PC-9 (cell line): ENCODE data around the gene P2RY12. TPM values are rescaled to one million over a fixed set of nuclear protein-coding genes. Genes with fewer than 3 reads are reported as not detected.

ENCODE experiments used
- BruUV-seq: library from RNA; stranded (reverse); fragments of 400-500 nt; replicated peaks from 2 replicates; lab custom pipeline; 2021; lab: Mats Ljungman, UMichigan
- CTCF ChIA-PET: fragments of 300-600 bp; sonication (Branson Sonifier 250); formaldehyde crosslinking; loops from one replicate; lab custom pipeline; 2022; ENCODE audit warnings: antibody characterized with exemption; lab: Charles Lee
- POLR2A ChIA-PET: fragments of 300-600 bp; sonication (Branson Sonifier 250); formaldehyde crosslinking; loops from one replicate; lab custom pipeline; 2022; ENCODE audit warnings: antibody characterized with exemption; ENCODE audit not compliant: unreplicated experiment; lab: Charles Lee
- DNase-seq, 2 experiments: peaks; one replicate each; pipeline versions ENCODE4 v3.0.0 to v3.0.0-alpha.2; 2015 to 2022; ENCODE audit warnings: mixed read lengths in 1 of 2
- H2AFZ ChIP-seq: fragments of 200-600 bp; sonication (generic); 2 replicates; pipeline ENCODE4 v1.8.1; 2017; ENCODE audit warnings: antibody characterized with exemption
- H3F3A ChIP-seq: fragments of 200-600 bp; sonication (generic); 2 replicates; pipeline ENCODE4 v1.8.1; 2017; ENCODE audit warnings: antibody characterized with exemption, mild to moderate bottlenecking, low read depth; ENCODE audit not compliant: insufficient read depth
- H3K27ac ChIP-seq: fragments of 200-600 bp; sonication (generic); 2 replicates; pipeline ENCODE4 v1.6.1; 2016; ENCODE audit warnings: mixed run types
- H3K27me3 ChIP-seq: fragments of 200-600 bp; sonication (generic); 2 replicates; pipeline ENCODE4 v1.6.1; 2016; ENCODE audit warnings: low read depth, mixed run types; ENCODE audit not compliant: insufficient read depth
- H3K36me3 ChIP-seq: fragments of 200-600 bp; sonication (generic); 2 replicates; pipeline ENCODE4 v1.6.1; 2016; ENCODE audit warnings: low read depth, mixed run types
- H3K4me1 ChIP-seq: fragments of 200-600 bp; sonication (generic); replicated peaks from 2 replicates; pipeline ENCODE4 v1.6.1; 2016; ENCODE audit warnings: mixed run types; ENCODE audit not compliant: insufficient read depth
- H3K4me2 ChIP-seq: fragments of 200-600 bp; sonication (generic); 2 replicates; pipeline ENCODE4 v1.6.1; 2017; ENCODE audit warnings: mixed run types
- H3K4me3 ChIP-seq: fragments of 200-600 bp; sonication (generic); 2 replicates; pipeline ENCODE4 v1.6.1; 2016; ENCODE audit warnings: mixed run types
- H3K79me2 ChIP-seq: fragments of 200-600 bp; sonication (generic); 2 replicates; pipeline ENCODE4 v1.6.1; 2017; ENCODE audit warnings: low read depth, mixed run types
- H3K9me2 ChIP-seq: fragments of 200-600 bp; sonication (generic); 2 replicates; pipeline ENCODE4 v1.8.1; 2017; ENCODE audit warnings: mild to moderate bottlenecking; ENCODE audit not compliant: insufficient read depth
- H3K9me3 ChIP-seq: fragments of 200-600 bp; sonication (generic); 2 replicates; pipeline ENCODE4 v1.8.1; 2016; ENCODE audit warnings: low read depth; ENCODE audit not compliant: insufficient read depth
- H4K20me1 ChIP-seq: fragments of 200-600 bp; sonication (generic); 2 replicates; pipeline ENCODE4 v1.8.1; 2017; ENCODE audit not compliant: insufficient read depth
- EZH2 ChIP-seq: fragments of 200-600 bp; sonication (generic); IDR thresholded peaks from 2 replicates; pipeline ENCODE4 v1.8.0; 2017; ENCODE audit warnings: antibody characterized with exemption, low read depth
- intact Hi-C: fragments of 100-400 bp; cut with micrococcal nuclease; formaldehyde crosslinking; loops from one replicate; pipeline ENCODE4 v1.10.0; 2022; ENCODE audit not compliant: unreplicated experiment
- total RNA-seq: library from RNA; stranded (reverse); gene quantifications from 2 replicates; pipeline ENCODE4 v1.2.3, GENCODE V29; 2021
- TF ChIP-seq, protein P1 (sequence below): fragments of 200-600 bp; sonication (generic); conservative IDR thresholded peaks from 2 replicates; pipeline ENCODE4 v1.6.1; 2017; ENCODE audit warnings: mixed run types, antibody characterized with exemption, mild to moderate bottlenecking, moderate library complexity

The P2RY12 gene
- total RNA-seq, 1 experiment from 2014 or later: not detected

DNA sequence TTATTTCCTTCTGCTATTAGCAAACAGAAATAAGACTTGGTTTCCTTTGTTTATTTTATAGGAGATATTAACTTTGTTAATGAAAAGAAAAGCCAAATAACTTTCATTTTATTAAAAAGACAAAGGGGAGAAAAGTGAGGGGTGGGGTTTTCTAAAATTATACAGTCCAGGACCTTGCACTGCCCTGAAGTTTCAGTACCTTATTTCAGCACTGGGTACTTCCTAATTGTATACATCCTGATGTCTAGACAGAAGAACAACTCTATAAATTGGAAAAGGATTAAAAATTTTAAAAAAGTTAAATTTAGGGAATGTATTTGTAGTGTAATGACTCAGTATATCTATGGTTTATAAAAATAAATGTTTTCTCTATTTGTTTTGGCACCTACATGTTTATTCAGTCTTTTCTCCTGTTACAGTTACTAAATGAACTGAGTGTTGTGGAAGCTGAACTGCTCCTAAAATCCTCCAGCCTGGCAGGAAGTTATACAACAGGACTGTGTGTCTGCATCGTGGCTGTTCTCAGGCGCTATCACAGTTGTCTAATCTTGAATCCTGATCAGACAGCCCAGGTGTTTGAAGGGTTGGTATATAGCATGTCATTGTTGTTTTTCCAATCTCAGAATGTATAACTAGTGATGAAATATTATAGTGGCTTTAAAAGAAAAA, 27.6 kb downstream of the P2RY12 start:
- POLR2A ChIA-PET: no interaction called here
- no peak for DNase-seq
- H2AFZ ChIP-seq: no peak overlapping the region
- H3K4me3 ChIP-seq: no peak overlapping the region
- TF ChIP-seq, protein P1, sequence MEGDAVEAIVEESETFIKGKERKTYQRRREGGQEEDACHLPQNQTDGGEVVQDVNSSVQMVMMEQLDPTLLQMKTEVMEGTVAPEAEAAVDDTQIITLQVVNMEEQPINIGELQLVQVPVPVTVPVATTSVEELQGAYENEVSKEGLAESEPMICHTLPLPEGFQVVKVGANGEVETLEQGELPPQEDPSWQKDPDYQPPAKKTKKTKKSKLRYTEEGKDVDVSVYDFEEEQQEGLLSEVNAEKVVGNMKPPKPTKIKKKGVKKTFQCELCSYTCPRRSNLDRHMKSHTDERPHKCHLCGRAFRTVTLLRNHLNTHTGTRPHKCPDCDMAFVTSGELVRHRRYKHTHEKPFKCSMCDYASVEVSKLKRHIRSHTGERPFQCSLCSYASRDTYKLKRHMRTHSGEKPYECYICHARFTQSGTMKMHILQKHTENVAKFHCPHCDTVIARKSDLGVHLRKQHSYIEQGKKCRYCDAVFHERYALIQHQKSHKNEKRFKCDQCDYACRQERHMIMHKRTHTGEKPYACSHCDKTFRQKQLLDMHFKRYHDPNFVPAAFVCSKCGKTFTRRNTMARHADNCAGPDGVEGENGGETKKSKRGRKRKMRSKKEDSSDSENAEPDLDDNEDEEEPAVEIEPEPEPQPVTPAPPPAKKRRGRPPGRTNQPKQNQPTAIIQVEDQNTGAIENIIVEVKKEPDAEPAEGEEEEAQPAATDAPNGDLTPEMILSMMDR: no peak
- TF ChIP-seq EZH2: no peak
- no peak overlapping the region for H3K4me2 ChIP-seq
- H3F3A ChIP-seq: no peaks in the 10 kb centered on the region; the same call in 1 of the 2 replicates
- no peaks in the 10 kb centered on the region for H3K36me3 ChIP-seq
- H3K27ac ChIP-seq: no peak overlapping the region
- H4K20me1 ChIP-seq: no peaks in the 10 kb centered on the region
- no peaks in the 10 kb centered on the region for H3K79me2 ChIP-seq
- no peaks in the 10 kb centered on the region for H3K27me3 ChIP-seq
- BruUV-seq: no TSS peak
- H3K9me2 ChIP-seq: no peaks in the 10 kb centered on the region
- H3K4me1 ChIP-seq: no peaks in the 10 kb centered on the region
- CTCF ChIA-PET: no interaction called here
- intact Hi-C loops: no loop called here
- no peaks in the 10 kb centered on the region for H3K9me3 ChIP-seq

DNA sequence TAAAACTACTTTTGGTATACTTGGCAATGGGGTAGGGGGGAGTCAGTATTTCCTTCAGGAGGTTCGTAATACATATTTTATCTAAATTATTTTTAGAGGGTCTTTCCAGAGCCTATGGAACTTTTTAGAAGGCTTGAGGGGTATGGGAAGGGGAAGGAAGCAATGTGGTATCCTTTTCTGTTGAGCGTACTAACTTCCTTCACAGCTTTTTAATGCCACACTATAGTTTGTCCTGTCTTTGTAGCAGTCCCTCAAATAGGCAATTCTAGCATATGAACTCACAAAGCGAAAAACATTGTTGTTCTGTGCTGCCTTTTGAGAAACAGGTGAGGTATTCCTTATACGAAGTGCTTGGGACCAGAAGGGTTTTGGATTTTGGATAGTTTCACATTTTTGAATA, 32.9 kb downstream of the P2RY12 start:
- no peak overlapping the region for H3K4me2 ChIP-seq
- H3K4me1 ChIP-seq: no peaks in the 10 kb centered on the region
- no peak for DNase-seq
- H3K36me3 ChIP-seq: no peaks in the 10 kb centered on the region
- H3K9me3 ChIP-seq: 0 out of 2 replicates have a peak, but pooled peaks cover 4% of the 10 kb centered on the region
- H3K27ac ChIP-seq: no peak overlapping the region
- no peaks in the 10 kb centered on the region for H3K79me2 ChIP-seq
- ChIA-PET CTCF (no interaction called here), POLR2A (no interaction called here)
- H3K9me2 ChIP-seq: no peaks in the 10 kb centered on the region
- no peaks in the 10 kb centered on the region for H3F3A ChIP-seq
- BruUV-seq: no TSS peak
- no peak overlapping the region for H3K4me3 ChIP-seq
- TF ChIP-seq, protein P1: no peak
- no peak for TF ChIP-seq EZH2
- H2AFZ ChIP-seq: no peak overlapping the region
- no peaks in the 10 kb centered on the region for H3K27me3 ChIP-seq
- intact Hi-C loops: no loop called here
- H4K20me1 ChIP-seq: no peaks in the 10 kb centered on the region

- DNase-seq: no peak
- Histone ChIP-seq H3K79me2 (no peaks in the 10 kb centered on the region), H3K9me3 (0 out of 2 replicates have a peak, but pooled peaks cover 4% of the 10 kb centered on the region), H3K4me1 (no peaks in the 10 kb centered on the region), H4K20me1 (no peaks in the 10 kb centered on the region), H3K4me3 (no peak overlapping the region), H3K4me2 (no peak overlapping the region), H2AFZ (no peak overlapping the region), H3K9me2 (no peaks in the 10 kb centered on the region), H3K36me3 (no peaks in the 10 kb centered on the region), H3F3A (no peaks in the 10 kb centered on the region), H3K27ac (no peak overlapping the region), H3K27me3 (no peaks in the 10 kb centered on the region)
- BruUV-seq: no TSS peak
- TF ChIP-seq, protein P1: no peak
- TF ChIP-seq EZH2: no peak
- POLR2A ChIA-PET: no interaction called here
- CTCF ChIA-PET: no interaction called here
- intact Hi-C loops: no loop called here
These were observed 33.3 kb downstream of the P2RY12 start for GRCh38 chr3:151351219-151351618.
